Inferior parietal cortex (tissue), 1 donor: ENCODE results near the gene UBE2E2.

Source experiments
- DNase-seq: peaks from one replicate; pipeline ENCODE4 v3.0.0-alpha.2; 2016; ENCODE audit errors: extremely low spot score

Gene UBE2E2

DNA sequence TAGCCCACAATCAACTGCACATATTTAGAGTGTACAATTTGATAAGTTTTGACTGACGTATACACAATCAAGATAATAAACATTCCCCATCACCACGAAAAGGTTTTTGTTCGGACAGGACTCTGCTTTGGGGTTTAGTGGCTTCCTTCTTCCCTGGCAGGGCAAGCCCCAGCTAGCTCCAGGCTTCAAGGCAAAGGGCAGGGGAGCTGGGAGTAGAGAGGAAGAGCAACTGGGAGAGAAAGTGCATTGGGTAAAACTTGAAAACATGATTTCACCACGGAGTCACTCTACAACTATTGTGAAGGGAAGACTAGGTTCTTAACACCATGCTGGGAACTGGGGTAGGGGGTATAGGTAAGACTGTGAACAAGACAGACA, 417.5 kb downstream of the UBE2E2 start:
- no peak for DNase-seq

DNA sequence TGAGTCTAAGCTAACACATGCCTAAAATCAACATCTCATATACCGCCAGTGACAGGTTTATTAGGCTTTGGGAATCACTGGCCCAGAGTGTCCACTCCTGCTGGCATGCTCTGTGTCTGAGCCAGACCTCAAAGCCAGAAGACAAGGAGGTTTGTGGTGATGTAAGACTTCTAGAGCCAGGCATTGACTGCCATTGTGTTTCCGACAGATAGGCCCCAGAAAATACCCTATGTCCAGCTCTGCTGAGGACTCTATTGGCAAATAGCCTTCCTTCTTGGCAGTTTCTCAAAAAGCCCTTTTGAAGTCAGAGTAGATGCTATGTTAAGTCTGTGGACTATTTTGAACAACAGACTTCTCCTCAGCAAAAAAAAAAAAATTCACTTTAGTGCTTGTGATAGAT, 420.7 kb downstream of the UBE2E2 start:
- DNase-seq, result no peak

DNA sequence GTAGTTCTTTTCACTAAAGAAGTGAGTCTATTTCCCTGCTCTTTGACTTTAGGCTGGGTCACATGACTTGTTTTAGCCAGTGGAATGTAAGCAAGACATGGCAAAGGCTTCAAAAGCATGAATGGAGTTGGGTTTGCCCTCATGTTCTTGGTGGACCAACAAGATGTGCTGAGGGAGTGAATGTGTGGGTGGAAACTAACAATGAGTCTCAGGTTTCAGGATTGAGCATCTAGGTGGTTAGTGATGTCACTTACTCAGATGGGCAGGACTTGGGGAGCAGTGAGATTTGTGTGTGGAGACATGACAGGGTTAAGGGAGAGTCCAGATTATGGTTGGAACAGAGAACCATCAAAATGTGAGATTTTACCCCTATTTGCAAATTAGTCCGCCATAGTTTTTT, 421.2 kb downstream of the UBE2E2 start:
- no peak for DNase-seq

DNA sequence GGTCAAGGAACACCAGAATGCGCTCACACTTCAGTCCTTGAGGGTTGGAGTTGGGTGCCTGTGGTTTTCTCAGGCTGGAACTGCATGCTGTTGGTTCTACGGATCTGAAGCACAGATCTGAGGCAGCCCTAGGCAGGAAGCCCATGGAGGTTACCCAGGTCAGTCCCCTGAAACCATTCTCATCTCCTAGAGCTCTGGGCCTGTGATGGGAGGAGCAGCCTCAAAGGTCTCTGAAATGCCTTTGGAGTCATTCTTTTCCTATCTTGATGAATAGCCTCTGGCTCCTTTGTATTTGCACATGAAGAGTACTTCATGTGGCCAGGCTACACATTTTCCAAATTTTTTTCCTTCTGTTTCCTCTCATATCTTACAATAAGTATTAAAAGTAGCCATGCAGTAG, 423.3 kb downstream of the UBE2E2 start:
- no peak for DNase-seq

DNA sequence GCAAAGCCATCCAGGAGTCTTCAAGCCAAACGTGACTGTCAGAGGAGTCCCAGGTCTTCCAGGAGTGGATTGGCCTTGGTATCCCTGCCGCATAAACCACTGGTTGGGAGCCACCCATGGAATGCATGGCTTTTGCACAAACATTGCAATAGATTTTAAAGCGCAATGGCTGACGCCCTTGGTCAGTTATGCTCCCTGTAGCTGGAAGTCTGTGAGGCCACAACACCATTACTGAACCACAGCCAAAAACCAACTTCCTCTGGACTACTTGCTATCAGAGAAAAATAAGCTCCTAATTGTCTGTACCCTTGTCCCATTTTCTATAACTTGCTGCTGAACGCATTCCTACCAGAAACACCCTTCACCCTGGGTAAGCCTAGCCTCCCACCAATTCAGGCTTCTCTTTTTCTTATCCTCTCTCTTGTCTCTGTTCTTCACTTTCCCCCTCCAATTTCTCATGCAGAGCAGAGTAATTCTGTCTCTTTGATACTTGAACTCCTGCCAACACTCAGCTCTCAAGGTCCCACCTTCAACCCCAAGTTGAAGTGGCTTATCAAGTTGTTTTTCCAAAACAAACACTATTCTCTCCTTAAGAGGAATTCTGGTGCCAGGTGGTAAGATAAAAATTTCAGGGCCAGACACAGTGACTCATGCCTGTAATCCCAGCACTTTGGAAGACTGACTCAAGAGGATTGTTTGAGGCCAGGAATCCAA, 426.2 kb downstream of the UBE2E2 start:
- DNase-seq, result no peak

DNA sequence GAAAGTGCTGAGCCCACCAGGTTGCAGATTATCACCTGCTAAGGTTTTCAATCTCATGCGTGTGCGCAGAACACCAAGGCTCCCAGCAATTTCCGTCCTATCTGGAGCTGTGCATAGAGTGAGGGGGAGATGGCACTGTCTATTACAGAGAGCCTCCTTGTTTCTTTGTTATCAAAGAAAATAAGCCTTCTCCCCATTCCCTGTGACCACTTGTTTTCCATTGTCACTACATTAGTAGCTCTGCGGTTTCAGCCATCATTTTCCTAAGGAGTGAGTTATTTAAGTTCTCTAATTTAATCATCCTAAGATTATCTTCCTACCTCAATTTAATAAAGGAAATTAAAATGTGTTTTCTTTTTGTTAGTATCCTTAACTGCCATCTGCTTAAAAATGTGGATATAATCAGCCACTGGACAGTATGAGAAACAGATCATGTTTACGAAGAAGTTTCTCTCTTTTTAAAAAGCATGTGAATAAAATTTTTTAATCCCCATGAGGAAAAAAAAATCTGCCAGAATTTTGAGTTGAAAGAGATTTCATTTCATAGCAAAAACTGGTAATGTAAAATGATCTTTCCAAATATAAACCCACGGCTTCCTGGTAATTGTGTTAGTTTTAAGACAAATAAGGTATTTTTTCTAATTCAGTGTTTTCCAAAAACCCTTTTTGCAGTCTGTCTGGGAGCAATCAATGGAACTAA, 430.3 kb downstream of the UBE2E2 start:
- peak; percentile 24 for DNase-seq

DNA sequence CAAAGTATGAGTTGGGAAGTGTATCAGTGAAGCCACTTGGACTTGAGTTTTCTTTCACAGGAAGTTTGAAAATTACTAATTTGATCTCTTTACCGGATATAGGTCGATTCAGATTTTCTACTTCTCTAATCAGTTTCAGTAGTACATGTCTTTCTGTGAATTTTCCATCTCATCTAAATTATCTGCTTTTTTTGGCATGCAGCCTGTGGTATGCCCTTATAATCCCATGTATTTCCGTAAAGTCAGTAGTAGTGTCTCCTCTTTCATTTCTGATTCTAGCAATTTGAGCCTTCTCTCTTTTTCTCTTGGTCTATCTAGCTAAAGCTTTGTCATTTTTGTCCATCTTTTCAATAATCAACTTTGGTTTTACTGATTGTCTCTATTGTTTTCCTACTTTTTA, 434.2 kb downstream of the UBE2E2 start:
- no peak for DNase-seq

DNA sequence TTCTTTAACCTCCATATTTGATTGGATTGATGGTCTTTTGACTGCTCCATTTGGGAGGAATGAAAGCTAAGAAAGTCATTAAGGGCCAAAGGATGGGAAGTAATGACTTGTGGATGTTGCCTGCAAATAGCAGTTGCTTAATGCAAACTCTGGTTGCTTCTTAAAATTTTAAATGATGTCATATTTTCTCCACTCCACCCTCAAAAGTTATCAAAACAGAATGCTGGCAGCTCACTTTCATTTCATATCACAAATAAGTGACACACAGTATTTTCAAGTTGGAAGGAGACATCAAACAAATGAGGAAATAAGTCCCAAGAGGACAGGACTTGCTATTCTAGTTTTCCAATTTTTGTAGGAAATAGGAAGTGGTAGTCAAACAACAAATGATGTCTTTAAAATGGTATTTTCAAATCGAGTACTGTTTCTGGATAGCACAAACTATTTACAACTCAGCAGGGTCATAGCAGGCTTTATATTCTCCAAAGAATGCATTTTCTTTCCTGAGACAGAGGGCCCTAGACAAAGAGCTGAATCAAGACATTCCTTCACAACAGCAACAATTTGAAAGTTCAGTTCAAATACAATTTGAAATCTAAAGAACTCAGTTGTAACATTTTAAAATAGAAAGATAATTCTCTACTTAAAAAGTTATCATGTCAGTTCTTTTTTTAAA, 437.5 kb downstream of the UBE2E2 start:
- DNase-seq, result no peak
